ENCODE results near the gene FARS2.

Gene FARS2

DNA sequence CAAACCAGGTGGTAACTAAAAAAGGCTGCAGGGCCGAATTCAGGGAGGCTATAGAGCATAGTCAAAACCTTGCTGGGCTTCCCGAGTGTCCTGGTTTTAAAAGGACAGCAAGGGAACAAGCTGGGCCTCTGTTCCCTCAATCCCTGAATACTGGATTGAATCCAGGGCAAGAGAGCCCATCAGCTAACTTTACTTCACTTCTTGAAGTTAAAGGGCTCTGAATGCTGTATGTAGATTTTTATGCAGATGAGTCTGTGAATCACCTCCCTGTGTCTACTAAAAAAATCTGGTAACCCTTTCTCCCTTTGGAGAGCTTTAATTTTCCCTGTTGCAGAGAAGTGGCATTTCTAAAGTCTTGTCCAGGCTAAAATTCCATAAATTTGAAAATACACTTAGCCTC, 30.0 kb upstream of the FARS2 start:
- Histone ChIP-seq H4K8ac (ENCODE audit: low read depth, low read length) (no peak overlapping the region), H2AK5ac (ENCODE audit: low read length) (no peak overlapping the region), H3K4me3 (ENCODE audit: low read length) (no peak overlapping the region), H2BK5ac (ENCODE audit: low read length) (no peak overlapping the region), H3K36me3 (ENCODE audit: control insufficient read depth, insufficient read depth, low read length) (no peaks in the 10 kb centered on the region), H2BK15ac (replicated peaks; ENCODE audit: low read depth) (no peak overlapping the region), H3K79me2 (ENCODE audit: control insufficient read depth, insufficient read depth, low read length) (no peaks in the 10 kb centered on the region), H3K4ac (ENCODE audit: low read depth, low read length) (no peak overlapping the region), H3K18ac (ENCODE audit: low read length) (no peak overlapping the region), H3K27me3 (ENCODE audit: insufficient read depth, low read length, poor library complexity) (no peaks in the 10 kb centered on the region), H4K5ac (ENCODE audit: low read length) (no peak overlapping the region), H3K4me2 (ENCODE audit: low read length) (no peak overlapping the region), H3K27ac (ENCODE audit: low read depth, low read length) (no peak overlapping the region), H3K56ac (ENCODE audit: low read length) (no peak overlapping the region), H3K23ac (ENCODE audit: low read length) (no peak overlapping the region), H3K4me1 (ENCODE audit: control insufficient read depth, low read depth, low read length) (no peaks in the 10 kb centered on the region), H3K9ac (ENCODE audit: low read length) (no peak overlapping the region), H2BK120ac (ENCODE audit: low read depth, low read length) (no peak overlapping the region), H3K79me1 (ENCODE audit: low read length) (peaks cover 4% of the 10 kb centered on the region)
- WGBS (ENCODE audit: extremely low coverage, insufficient coverage, low lambda C conversion rate), result no CpG with 5 or more reads among the region's 2 CpGs
- peak; percentile 13 for DNase-seq

DNA sequence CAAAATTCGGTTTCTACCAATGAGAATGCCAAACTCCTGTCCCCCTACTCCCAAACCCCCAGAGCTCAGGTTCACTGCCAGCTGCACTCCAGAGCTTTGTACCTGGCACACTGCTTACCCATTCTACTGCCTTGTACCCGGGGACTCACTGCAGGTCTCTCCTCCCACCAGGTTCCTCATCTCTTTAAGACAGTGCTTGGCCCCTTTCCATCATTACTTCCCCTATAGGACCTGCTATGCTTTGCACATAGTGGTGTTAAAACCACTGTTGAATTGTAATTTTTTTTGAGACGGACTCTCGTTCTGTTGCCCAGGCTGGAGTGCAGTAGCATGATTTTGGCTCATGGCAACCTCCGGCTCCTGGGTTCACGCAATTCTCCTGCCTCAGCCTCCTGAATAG, 26.4 kb upstream of the FARS2 start:
- H2AK5ac ChIP-seq (ENCODE audit: low read length), result no peak overlapping the region
- H2BK5ac ChIP-seq (ENCODE audit: low read length), result no peak overlapping the region
- no peak overlapping the region for H3K4me2 ChIP-seq (ENCODE audit: low read length)
- no peak overlapping the region for H4K5ac ChIP-seq (ENCODE audit: low read length)
- no peak overlapping the region for H4K8ac ChIP-seq (ENCODE audit: low read depth, low read length)
- H3K56ac ChIP-seq (ENCODE audit: low read length), result no peak overlapping the region
- no peaks in the 10 kb centered on the region for H3K4me1 ChIP-seq (ENCODE audit: control insufficient read depth, low read depth, low read length)
- no peaks in the 10 kb centered on the region for H3K36me3 ChIP-seq (ENCODE audit: control insufficient read depth, insufficient read depth, low read length)
- H3K27me3 ChIP-seq (ENCODE audit: insufficient read depth, low read length, poor library complexity), result no peaks in the 10 kb centered on the region
- H3K79me1 ChIP-seq (ENCODE audit: low read length), result peaks cover 9% of the 10 kb centered on the region
- no peak overlapping the region for H3K23ac ChIP-seq (ENCODE audit: low read length)
- H3K4me3 ChIP-seq (ENCODE audit: low read length), result no peak overlapping the region
- DNase-seq, result no peak
- no peak overlapping the region for H3K4ac ChIP-seq (ENCODE audit: low read depth, low read length)
- no peak overlapping the region for H2BK15ac ChIP-seq (replicated peaks; ENCODE audit: low read depth)
- no peaks in the 10 kb centered on the region for H3K79me2 ChIP-seq (ENCODE audit: control insufficient read depth, insufficient read depth, low read length)
- no CpG with 5 or more reads among the region's 6 CpGs for WGBS (ENCODE audit: extremely low coverage, insufficient coverage, low lambda C conversion rate)
- H3K9ac ChIP-seq (ENCODE audit: low read length), result no peak overlapping the region
- no peak overlapping the region for H2BK120ac ChIP-seq (ENCODE audit: low read depth, low read length)
- no peak overlapping the region for H3K27ac ChIP-seq (ENCODE audit: low read depth, low read length)
- no peak overlapping the region for H3K18ac ChIP-seq (ENCODE audit: low read length)

DNA sequence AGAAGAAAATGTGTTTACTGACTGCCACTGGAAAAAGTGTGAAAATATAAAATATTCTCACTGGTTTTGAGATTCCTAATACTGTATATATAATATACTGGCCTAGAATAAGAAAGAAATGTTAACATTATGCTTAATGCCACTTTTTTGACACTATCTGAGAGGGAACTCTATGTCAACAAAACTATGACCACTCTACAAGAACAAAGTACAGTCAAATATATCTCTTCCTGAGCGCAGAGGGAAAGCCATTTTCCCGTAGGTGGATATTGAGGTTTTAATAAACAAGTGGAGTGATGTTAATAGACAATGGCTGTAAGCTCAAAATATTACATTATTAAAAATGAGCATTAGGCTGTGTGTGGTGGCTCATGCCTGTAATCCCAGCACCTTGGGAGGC, 25.5 kb upstream of the FARS2 start:
- Histone ChIP-seq H3K36me3 (ENCODE audit: control insufficient read depth, insufficient read depth, low read length) (no peaks in the 10 kb centered on the region), H3K79me2 (ENCODE audit: control insufficient read depth, insufficient read depth, low read length) (no peaks in the 10 kb centered on the region), H3K4me1 (ENCODE audit: control insufficient read depth, low read depth, low read length) (no peaks in the 10 kb centered on the region), H2AK5ac (ENCODE audit: low read length) (no peak overlapping the region), H3K79me1 (ENCODE audit: low read length) (peaks cover 10% of the 10 kb centered on the region), H4K5ac (ENCODE audit: low read length) (no peak overlapping the region), H3K18ac (ENCODE audit: low read length) (no peak overlapping the region), H3K4ac (ENCODE audit: low read depth, low read length) (no peak overlapping the region), H3K56ac (ENCODE audit: low read length) (no peak overlapping the region), H2BK120ac (ENCODE audit: low read depth, low read length) (no peak overlapping the region), H2BK5ac (ENCODE audit: low read length) (no peak overlapping the region), H3K23ac (ENCODE audit: low read length) (no peak overlapping the region), H3K4me2 (ENCODE audit: low read length) (no peak overlapping the region), H3K27ac (ENCODE audit: low read depth, low read length) (no peak overlapping the region), H3K9ac (ENCODE audit: low read length) (no peak overlapping the region), H3K4me3 (ENCODE audit: low read length) (no peak overlapping the region), H2BK15ac (replicated peaks; ENCODE audit: low read depth) (no peak overlapping the region), H3K27me3 (ENCODE audit: insufficient read depth, low read length, poor library complexity) (no peaks in the 10 kb centered on the region), H4K8ac (ENCODE audit: low read depth, low read length) (no peak overlapping the region)
- no peak for DNase-seq
- WGBS (ENCODE audit: extremely low coverage, insufficient coverage, low lambda C conversion rate), result no CpG with 5 or more reads among the region's 2 CpGs

DNA sequence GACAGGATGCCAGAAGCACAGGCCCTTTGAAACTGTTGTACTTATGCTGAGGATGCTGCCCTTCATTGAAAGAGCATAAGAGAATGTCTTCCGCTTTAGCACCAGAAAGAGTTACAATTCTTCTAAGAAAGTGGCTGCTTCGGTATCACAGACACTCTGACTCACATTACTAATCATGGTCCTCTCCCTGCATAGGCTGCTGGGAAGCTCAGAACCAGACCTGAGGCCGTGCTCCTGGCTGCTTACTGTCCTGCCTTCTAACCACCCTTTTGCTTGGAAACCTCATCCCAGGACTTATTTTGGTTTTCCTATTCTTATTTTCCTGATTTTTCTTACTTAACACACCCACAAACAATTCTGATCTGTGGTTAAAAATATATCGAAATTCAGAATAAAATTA, 23.5 kb upstream of the FARS2 start:
- Histone ChIP-seq H4K5ac (ENCODE audit: low read length) (no peak overlapping the region), H2BK120ac (ENCODE audit: low read depth, low read length) (no peak overlapping the region), H2AK5ac (ENCODE audit: low read length) (no peak overlapping the region), H3K4me3 (ENCODE audit: low read length) (no peak overlapping the region), H3K27ac (ENCODE audit: low read depth, low read length) (no peak overlapping the region), H3K4me2 (ENCODE audit: low read length) (no peak overlapping the region), H3K9ac (ENCODE audit: low read length) (no peak overlapping the region), H3K36me3 (ENCODE audit: control insufficient read depth, insufficient read depth, low read length) (no peaks in the 10 kb centered on the region), H2BK5ac (ENCODE audit: low read length) (no peak overlapping the region), H3K79me1 (ENCODE audit: low read length) (peaks cover 8% of the 10 kb centered on the region), H3K79me2 (ENCODE audit: control insufficient read depth, insufficient read depth, low read length) (no peaks in the 10 kb centered on the region), H3K23ac (ENCODE audit: low read length) (no peak overlapping the region), H3K27me3 (ENCODE audit: insufficient read depth, low read length, poor library complexity) (no peaks in the 10 kb centered on the region), H3K18ac (ENCODE audit: low read length) (no peak overlapping the region), H3K4me1 (ENCODE audit: control insufficient read depth, low read depth, low read length) (no peaks in the 10 kb centered on the region), H3K4ac (ENCODE audit: low read depth, low read length) (no peak overlapping the region), H4K8ac (ENCODE audit: low read depth, low read length) (no peak overlapping the region), H3K56ac (ENCODE audit: low read length) (no peak overlapping the region), H2BK15ac (replicated peaks; ENCODE audit: low read depth) (no peak overlapping the region)
- WGBS (ENCODE audit: extremely low coverage, insufficient coverage, low lambda C conversion rate), result no CpG with 5 or more reads among the region's 4 CpGs
- DNase-seq, result no peak

- Histone ChIP-seq H3K9ac (ENCODE audit: low read length) (no peak overlapping the region), H2AK5ac (ENCODE audit: low read length) (no peak overlapping the region), H3K79me1 (ENCODE audit: low read length) (peaks cover 10% of the 10 kb centered on the region), H2BK5ac (ENCODE audit: low read length) (no peak overlapping the region), H2BK15ac (replicated peaks; ENCODE audit: low read depth) (no peak overlapping the region), H3K36me3 (ENCODE audit: control insufficient read depth, insufficient read depth, low read length) (no peaks in the 10 kb centered on the region), H2BK120ac (ENCODE audit: low read depth, low read length) (no peak overlapping the region), H3K4me1 (ENCODE audit: control insufficient read depth, low read depth, low read length) (no peaks in the 10 kb centered on the region), H3K4me2 (ENCODE audit: low read length) (no peak overlapping the region), H4K8ac (ENCODE audit: low read depth, low read length) (no peak overlapping the region), H3K27me3 (ENCODE audit: insufficient read depth, low read length, poor library complexity) (no peaks in the 10 kb centered on the region), H3K79me2 (ENCODE audit: control insufficient read depth, insufficient read depth, low read length) (peaks cover 2% of the 10 kb centered on the region), H3K4ac (ENCODE audit: low read depth, low read length) (no peak overlapping the region), H3K27ac (ENCODE audit: low read depth, low read length) (no peak overlapping the region), H3K18ac (ENCODE audit: low read length) (no peak overlapping the region), H4K5ac (ENCODE audit: low read length) (no peak overlapping the region), H3K23ac (ENCODE audit: low read length) (no peak overlapping the region), H3K56ac (ENCODE audit: low read length) (no peak overlapping the region), H3K4me3 (ENCODE audit: low read length) (no peak overlapping the region)
- DNase-seq, result no peak
- WGBS (ENCODE audit: extremely low coverage, insufficient coverage, low lambda C conversion rate), result no CpG with 5 or more reads among the region's 1 CpG
Observed at GRCh38 chr6:5238336-5238735, 23.0 kb upstream of the FARS2 start.

- H3K4me2 ChIP-seq (ENCODE audit: low read length), result no peak overlapping the region
- H2BK5ac ChIP-seq (ENCODE audit: low read length), result no peak overlapping the region
- H2BK15ac ChIP-seq (replicated peaks; ENCODE audit: low read depth), result no peak overlapping the region
- H2AK5ac ChIP-seq (ENCODE audit: low read length), result no peak overlapping the region
- no peak overlapping the region for H4K5ac ChIP-seq (ENCODE audit: low read length)
- no peaks in the 10 kb centered on the region for H3K36me3 ChIP-seq (ENCODE audit: control insufficient read depth, insufficient read depth, low read length)
- H3K4me3 ChIP-seq (ENCODE audit: low read length), result no peak overlapping the region
- H3K4ac ChIP-seq (ENCODE audit: low read depth, low read length), result no peak overlapping the region
- H3K27ac ChIP-seq (ENCODE audit: low read depth, low read length), result no peak overlapping the region
- H3K18ac ChIP-seq (ENCODE audit: low read length), result no peak overlapping the region
- no peak for DNase-seq
- H4K8ac ChIP-seq (ENCODE audit: low read depth, low read length), result no peak overlapping the region
- WGBS (ENCODE audit: extremely low coverage, insufficient coverage, low lambda C conversion rate), result no CpG with 5 or more reads among the region's 2 CpGs
- no peak overlapping the region for H3K56ac ChIP-seq (ENCODE audit: low read length)
- H3K9ac ChIP-seq (ENCODE audit: low read length), result no peak overlapping the region
- H3K79me2 ChIP-seq (ENCODE audit: control insufficient read depth, insufficient read depth, low read length), result peaks cover 11% of the 10 kb centered on the region
- no peaks in the 10 kb centered on the region for H3K27me3 ChIP-seq (ENCODE audit: insufficient read depth, low read length, poor library complexity)
- H3K4me1 ChIP-seq (ENCODE audit: control insufficient read depth, low read depth, low read length), result peaks cover 1% of the 10 kb centered on the region
- H2BK120ac ChIP-seq (ENCODE audit: low read depth, low read length), result no peak overlapping the region
- H3K79me1 ChIP-seq (ENCODE audit: low read length), result peaks cover 24% of the 10 kb centered on the region
- H3K23ac ChIP-seq (ENCODE audit: low read length), result no peak overlapping the region
Observed at GRCh38 chr6:5241252-5241651, 20.1 kb upstream of the FARS2 start.

Measured in mesendoderm (in vitro differentiated cells).